ENCODE measurements around the gene B9D1.

DNA sequence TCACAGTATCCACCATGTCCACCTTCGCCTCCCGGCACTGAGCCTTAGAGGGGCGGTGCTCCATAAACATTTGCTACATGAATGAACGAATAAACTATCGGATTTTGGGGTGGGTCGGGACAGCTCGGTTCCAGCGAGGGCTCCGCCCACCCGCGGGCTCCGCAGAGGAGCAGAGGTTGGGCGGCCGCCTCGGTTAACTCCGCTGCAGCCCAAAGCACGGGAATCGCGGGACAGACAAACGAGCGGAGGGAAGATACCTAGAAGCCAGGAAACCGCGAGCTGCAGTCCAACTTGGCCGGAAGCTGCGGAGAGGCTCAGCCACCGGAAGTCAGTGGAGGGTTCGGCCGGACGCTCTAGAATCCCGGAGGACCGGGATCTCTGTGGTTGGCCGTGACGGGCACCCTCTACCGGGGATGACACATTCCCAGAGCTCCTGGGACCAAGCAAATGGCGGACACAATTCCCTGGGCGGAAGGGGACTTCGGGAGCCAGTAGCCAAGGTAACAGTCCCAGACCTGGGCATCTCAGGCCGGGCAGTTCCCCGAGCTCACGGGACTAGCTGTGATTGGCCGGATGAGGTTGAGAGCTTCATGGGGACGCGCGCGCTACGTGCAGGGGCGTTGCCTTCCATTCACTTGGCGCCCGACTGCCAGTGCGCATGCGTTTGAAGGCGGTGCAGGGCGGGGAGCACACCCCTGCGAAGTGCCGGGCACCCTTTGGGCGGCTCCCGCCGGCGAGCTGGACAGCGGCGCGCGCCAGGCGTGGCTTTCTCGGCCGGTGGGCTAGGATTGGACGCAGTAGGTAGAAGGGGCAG is 15.3 kb upstream of the B9D1 start:
- TF ChIP-seq, protein P1, sequence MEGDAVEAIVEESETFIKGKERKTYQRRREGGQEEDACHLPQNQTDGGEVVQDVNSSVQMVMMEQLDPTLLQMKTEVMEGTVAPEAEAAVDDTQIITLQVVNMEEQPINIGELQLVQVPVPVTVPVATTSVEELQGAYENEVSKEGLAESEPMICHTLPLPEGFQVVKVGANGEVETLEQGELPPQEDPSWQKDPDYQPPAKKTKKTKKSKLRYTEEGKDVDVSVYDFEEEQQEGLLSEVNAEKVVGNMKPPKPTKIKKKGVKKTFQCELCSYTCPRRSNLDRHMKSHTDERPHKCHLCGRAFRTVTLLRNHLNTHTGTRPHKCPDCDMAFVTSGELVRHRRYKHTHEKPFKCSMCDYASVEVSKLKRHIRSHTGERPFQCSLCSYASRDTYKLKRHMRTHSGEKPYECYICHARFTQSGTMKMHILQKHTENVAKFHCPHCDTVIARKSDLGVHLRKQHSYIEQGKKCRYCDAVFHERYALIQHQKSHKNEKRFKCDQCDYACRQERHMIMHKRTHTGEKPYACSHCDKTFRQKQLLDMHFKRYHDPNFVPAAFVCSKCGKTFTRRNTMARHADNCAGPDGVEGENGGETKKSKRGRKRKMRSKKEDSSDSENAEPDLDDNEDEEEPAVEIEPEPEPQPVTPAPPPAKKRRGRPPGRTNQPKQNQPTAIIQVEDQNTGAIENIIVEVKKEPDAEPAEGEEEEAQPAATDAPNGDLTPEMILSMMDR (IDR thresholded peaks at IDR 0.05; ENCODE audit: poor library complexity), result no peak
- TF ChIP-seq EZH2phosphoT487 (IDR thresholded peaks at IDR 0.05; ENCODE audit: low read depth, severe bottlenecking, unreplicated experiment), result no peak
- TF ChIP-seq EZH2 (IDR thresholded peaks at IDR 0.05; ENCODE audit: borderline replicate concordance), result no peak
